GM23248 (cell line): ENCODE data around the gene APOH. TPM values are rescaled to one million over a fixed set of nuclear protein-coding genes. Genes with fewer than 3 reads are reported as not detected.

ENCODE experiments used
- DNase-seq: peaks from one replicate; pipeline ENCODE4 v3.0.0-alpha.2; 2015
- H2AFZ ChIP-seq: fragments of 200-600 bp; sonication (generic); 2 replicates; pipeline ENCODE4 v1.6.1; 2016; ENCODE audit warnings: antibody characterized with exemption
- H3F3A ChIP-seq: fragments of 200-600 bp; sonication (generic); 2 replicates; pipeline ENCODE4 v1.6.1; 2016; ENCODE audit warnings: mild to moderate bottlenecking, antibody characterized with exemption, mixed run types; ENCODE audit not compliant: insufficient read depth
- H3K27ac ChIP-seq: fragments of 200-600 bp; sonication (generic); 2 replicates; pipeline ENCODE4 v1.5.1; 2016; ENCODE audit warnings: mild to moderate bottlenecking
- H3K27me3 ChIP-seq: fragments of 200-600 bp; sonication (generic); replicated peaks from 2 replicates; pipeline ENCODE4 v1.6.1; 2016; ENCODE audit warnings: mild to moderate bottlenecking; ENCODE audit not compliant: insufficient read depth
- H3K36me3 ChIP-seq: fragments of 200-600 bp; sonication (generic); 2 replicates; pipeline ENCODE4 v1.6.1; 2016; ENCODE audit warnings: low read depth, mild to moderate bottlenecking
- H3K4me1 ChIP-seq: fragments of 200-600 bp; sonication (generic); 2 replicates; pipeline ENCODE4 v1.6.1; 2016; ENCODE audit warnings: mild to moderate bottlenecking; ENCODE audit not compliant: insufficient read depth
- H3K4me2 ChIP-seq: fragments of 200-600 bp; sonication (generic); one replicate; pipeline ENCODE4 v1.6.1; 2016; ENCODE audit warnings: mild to moderate bottlenecking; ENCODE audit not compliant: unreplicated experiment
- H3K4me3 ChIP-seq: fragments of 200-600 bp; sonication (generic); 2 replicates; pipeline ENCODE4 v1.5.1; 2016; ENCODE audit warnings: mild to moderate bottlenecking
- H3K79me2 ChIP-seq: fragments of 200-600 bp; sonication (generic); 2 replicates; pipeline ENCODE4 v1.6.1; 2016; ENCODE audit warnings: mild to moderate bottlenecking; ENCODE audit not compliant: insufficient read depth
- H3K9ac ChIP-seq: fragments of 200-600 bp; sonication (generic); 2 replicates; pipeline ENCODE4 v1.6.1; 2016; ENCODE audit warnings: mild to moderate bottlenecking
- H3K9me2 ChIP-seq: fragments of 200-600 bp; sonication (generic); 2 replicates; pipeline ENCODE4 v1.6.1; 2016; ENCODE audit warnings: mixed run types, mild to moderate bottlenecking, moderate library complexity; ENCODE audit not compliant: insufficient read depth
- H3K9me3 ChIP-seq: fragments of 200-600 bp; sonication (generic); one replicate; pipeline ENCODE4 v1.6.1; 2017; ENCODE audit warnings: low read depth
- H4K20me1 ChIP-seq: fragments of 200-600 bp; sonication (generic); 2 replicates; pipeline ENCODE4 v1.6.0; 2016; ENCODE audit not compliant: insufficient read depth
- EZH2 ChIP-seq: fragments of 200-600 bp; sonication (generic); IDR thresholded peaks from 2 replicates; pipeline ENCODE4 v1.6.1; 2018; ENCODE audit warnings: antibody characterized with exemption, mild to moderate bottlenecking; ENCODE audit not compliant: insufficient read depth, poor library complexity, severe bottlenecking
- EZH2phosphoT487 ChIP-seq: fragments of 200-600 bp; sonication (generic); IDR thresholded peaks from 2 replicates; pipeline ENCODE4 v1.6.1; 2018; ENCODE audit warnings: antibody characterized with exemption, moderate library complexity, mild to moderate bottlenecking, low read depth; ENCODE audit not compliant: insufficient read depth
- WGBS, 2 experiments: methylation state at CpG; one replicate each; pipeline ENCODE4 v1.1.6; 2015 to 2017; ENCODE audit warnings: low lambda C conversion rate in 2 of 2, low coverage in 1 of 2; ENCODE audit errors: missing lambda C conversion rate in 2 of 2; 5-methylcytosine and 5-hydroxymethylcytosine counted together
- in situ Hi-C: fragments of 300-500 bp; cut with MboI; formaldehyde crosslinking; loops from 2 replicates; pipeline ENCODE4 v1.15.0; 2020
- polyA plus RNA-seq: library from polyadenylated mRNA; unstranded; fragments of >200 nt; fragmentation: Nextera tagmentation; extraction: Ambion mirVana; gene quantifications from 2 replicates; pipeline ENCODE4 v1.2.1, GENCODE V29; 2016
- total RNA-seq: library from RNA; depleted of rRNA; stranded (reverse); fragments of >200 nt; shearing (Covaris generic); gene quantifications from 2 replicates; pipeline ENCODE4 v1.2.3, GENCODE V29; 2014

The APOH gene
- total and polyA plus RNA-seq, 2 experiments from 2014 or later, result not detected

- Histone ChIP-seq H4K20me1 (no peaks in the 10 kb centered on the region), H3K36me3 (peaks cover 7% of the 10 kb centered on the region; the same call in 1 of the 2 replicates), H3K9ac (no peak overlapping the region), H3K4me2 (no peak overlapping the region), H3K4me1 (no peaks in the 10 kb centered on the region), H3K27ac (no peak overlapping the region), H3K79me2 (peaks cover 24% of the 10 kb centered on the region), H3K9me2 (no peaks in the 10 kb centered on the region; the same call in 1 of the 2 replicates), H3K27me3 (no peaks in the 10 kb centered on the region), H3F3A (no peaks in the 10 kb centered on the region), H2AFZ (no peak overlapping the region), H3K9me3 (no peaks in the 10 kb centered on the region), H3K4me3 (no peak overlapping the region)
- DNase-seq, result no peak
- TF ChIP-seq EZH2, result no peak
- TF ChIP-seq EZH2phosphoT487, result no peak
- in situ Hi-C loops, result no loop called here
These were observed 45.7 kb downstream of the APOH start for GRCh38 chr17:66183529-66183928.

GRCh38 chr17:66178642-66179041 lies 50.6 kb downstream of the APOH start:
- no peak for DNase-seq
- 98% methylated on average over 4 of the region's 4 CpGs for WGBS, 2 experiments
- Histone ChIP-seq H4K20me1 (no peaks in the 10 kb centered on the region), H3K27ac (no peak overlapping the region), H3K4me3 (no peak overlapping the region), H2AFZ (no peak overlapping the region), H3K9me3 (no peaks in the 10 kb centered on the region), H3K27me3 (no peaks in the 10 kb centered on the region), H3K4me1 (no peaks in the 10 kb centered on the region), H3K79me2 (peaks cover under 1% of the 10 kb centered on the region; the same call in 1 of the 2 replicates), H3K9ac (no peak overlapping the region), H3K4me2 (no peak overlapping the region), H3F3A (no peaks in the 10 kb centered on the region), H3K36me3 (peaks cover 9% of the 10 kb centered on the region), H3K9me2 (no peaks in the 10 kb centered on the region; the same call in 1 of the 2 replicates)
- in situ Hi-C loops, result no loop called here
- TF ChIP-seq EZH2phosphoT487 (no peak), EZH2 (no peak)

DNA sequence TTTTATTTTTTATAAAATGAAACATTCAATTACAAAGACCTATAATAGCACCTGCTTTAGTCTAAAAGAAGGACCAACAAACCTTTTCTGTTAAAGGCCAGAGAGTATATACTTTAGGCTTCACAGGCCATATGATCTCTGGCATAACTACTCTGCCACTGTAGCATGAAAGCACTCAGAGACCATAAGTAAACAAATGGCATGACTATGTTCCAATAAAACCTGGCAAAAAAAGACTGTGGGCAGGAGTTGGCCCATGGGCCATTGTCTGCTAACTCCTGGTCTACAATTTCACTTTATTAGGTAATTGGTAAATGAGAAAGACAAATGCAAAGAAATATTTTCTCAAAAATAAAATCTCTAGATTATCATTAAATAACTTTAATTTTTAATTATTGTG lies 52.2 kb downstream of the APOH start:
- TF ChIP-seq EZH2, result no peak
- TF ChIP-seq EZH2phosphoT487, result no peak
- no peak overlapping the region for H3K9ac ChIP-seq
- no peak overlapping the region for H3K4me3 ChIP-seq
- in situ Hi-C loops, result no loop called here
- H3K79me2 ChIP-seq, result no peaks in the 10 kb centered on the region
- no peaks in the 10 kb centered on the region for H3K9me3 ChIP-seq
- H3K4me2 ChIP-seq, result no peak overlapping the region
- H4K20me1 ChIP-seq, result no peaks in the 10 kb centered on the region
- H3K36me3 ChIP-seq, result peaks cover 9% of the 10 kb centered on the region
- DNase-seq, result no peak
- no peaks in the 10 kb centered on the region for H3K4me1 ChIP-seq
- H2AFZ ChIP-seq, result no peak overlapping the region
- no peaks in the 10 kb centered on the region for H3K9me2 ChIP-seq
- H3K27ac ChIP-seq, result no peak overlapping the region
- no peaks in the 10 kb centered on the region for H3F3A ChIP-seq
- H3K27me3 ChIP-seq, result no peaks in the 10 kb centered on the region

DNA sequence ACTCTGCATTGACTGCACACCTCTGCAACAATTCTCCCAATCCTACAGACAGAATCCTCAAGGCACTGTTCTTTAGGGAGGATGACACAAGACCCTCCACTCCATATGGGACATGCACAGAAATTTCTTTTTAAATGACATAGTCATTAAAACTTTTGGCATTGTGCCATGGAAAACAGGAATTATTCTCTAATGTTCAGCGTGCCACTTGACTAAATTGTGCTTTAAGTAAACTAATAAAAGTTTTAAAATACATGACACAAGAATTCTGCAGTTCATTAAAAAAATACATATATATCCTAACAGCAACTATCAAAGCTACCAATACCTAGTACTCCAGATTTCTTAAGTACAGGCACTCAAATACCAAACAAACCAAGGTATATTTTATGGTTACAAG lies 53.3 kb downstream of the APOH start:
- in situ Hi-C loops, result no loop called here
- 92 to 96% methylated on average over 1 of the region's 1 CpG for WGBS, 2 experiments
- no peaks in the 10 kb centered on the region for H3F3A ChIP-seq
- H3K4me2 ChIP-seq, result no peak overlapping the region
- no peak for DNase-seq
- no peaks in the 10 kb centered on the region for H3K4me1 ChIP-seq
- H3K36me3 ChIP-seq, result peaks cover 5% of the 10 kb centered on the region
- H3K4me3 ChIP-seq, result no peak overlapping the region
- H4K20me1 ChIP-seq, result no peaks in the 10 kb centered on the region
- H3K9ac ChIP-seq, result no peak overlapping the region
- TF ChIP-seq EZH2 (no peak), EZH2phosphoT487 (no peak)
- no peak overlapping the region for H2AFZ ChIP-seq
- H3K27me3 ChIP-seq, result no peaks in the 10 kb centered on the region
- H3K27ac ChIP-seq, result no peak overlapping the region
- no peaks in the 10 kb centered on the region for H3K79me2 ChIP-seq
- no peaks in the 10 kb centered on the region for H3K9me2 ChIP-seq
- no peaks in the 10 kb centered on the region for H3K9me3 ChIP-seq

DNA sequence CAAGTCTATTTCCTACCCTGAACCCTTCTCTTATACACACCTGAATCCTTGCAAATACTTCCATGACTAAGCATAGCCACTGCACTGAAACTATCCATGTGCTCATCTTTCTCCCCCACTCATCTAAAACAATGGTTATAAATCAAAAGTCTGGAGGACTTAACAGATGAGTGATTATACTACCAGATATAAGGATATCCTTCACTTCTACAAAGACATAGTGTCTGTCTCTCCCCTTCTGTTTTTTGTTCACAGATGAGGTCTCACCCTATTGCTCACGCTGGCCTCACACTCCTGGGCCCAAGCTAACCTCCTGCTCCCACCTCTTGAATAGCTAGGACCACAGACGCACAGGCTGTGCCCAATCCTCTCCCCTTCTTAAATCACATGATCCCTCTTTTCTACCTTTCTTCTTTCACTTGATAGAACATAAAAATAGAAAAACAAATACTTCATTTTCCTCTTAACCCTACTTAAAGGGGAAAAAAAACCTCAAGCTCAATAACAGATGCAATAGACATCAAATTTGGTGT lies 56.5 kb downstream of the APOH start:
- no peak overlapping the region for H3K4me2 ChIP-seq
- 48 to 52% methylated on average over 2 of the region's 2 CpGs for WGBS, 2 experiments
- H3K36me3 ChIP-seq, result peaks cover 3% of the 10 kb centered on the region; the same call in 1 of the 2 replicates
- no peak overlapping the region for H3K4me3 ChIP-seq
- H3F3A ChIP-seq, result no peaks in the 10 kb centered on the region
- H3K9me2 ChIP-seq, result no peaks in the 10 kb centered on the region
- DNase-seq, result no peak
- in situ Hi-C loops, result loop anchor here (25.0 kb wide), 1 partner anchor 610 kb away; the partner anchor contains the start of gene AXIN2
- no peak overlapping the region for H3K27ac ChIP-seq
- no peaks in the 10 kb centered on the region for H3K27me3 ChIP-seq
- no peaks in the 10 kb centered on the region for H4K20me1 ChIP-seq
- H3K79me2 ChIP-seq, result no peaks in the 10 kb centered on the region
- TF ChIP-seq EZH2 (no peak), EZH2phosphoT487 (no peak)
- H3K4me1 ChIP-seq, result no peaks in the 10 kb centered on the region
- H3K9ac ChIP-seq, result no peak overlapping the region
- no peak overlapping the region for H2AFZ ChIP-seq
- no peaks in the 10 kb centered on the region for H3K9me3 ChIP-seq
